Uterus (tissue), 4 donors: ENCODE results near the gene MAP3K7. TPM values are rescaled to one million over a fixed set of nuclear protein-coding genes. Genes with fewer than 3 reads are reported as not detected.

Experiments used
- DNase-seq, 2 donors: peaks; one replicate each; pipeline ENCODE4 v3.0.0-alpha.2; 2019 to 2020
- H3K27ac ChIP-seq, 2 donors: fragments of 200-600 bp; sonication (generic); 1 replicate in 1 of 2; 2 replicates in 1 of 2; pipeline ENCODE4 v1.5.1; 2016 to 2018
- H3K27me3 ChIP-seq, 2 donors: fragments of 200-600 bp; sonication (generic); one replicate each; pipeline ENCODE4 v1.5.1; 2018 to 2019; ENCODE audit warnings: control low read depth in 1 of 2
- H3K36me3 ChIP-seq, 2 donors: fragments of 200-600 bp; sonication (generic); one replicate each; pipeline ENCODE4 v1.5.1; 2019; ENCODE audit warnings: control low read depth in 1 of 2
- H3K4me1 ChIP-seq, 2 donors: fragments of 200-600 bp; sonication (generic); one replicate each; pipeline ENCODE4 v1.5.1; 2018 to 2019; ENCODE audit warnings: control low read depth in 1 of 2
- H3K4me3 ChIP-seq, 2 donors: fragments of 200-600 bp; sonication (generic); 1 replicate in 1 of 2; 2 replicates in 1 of 2; pipeline ENCODE4 v1.5.1; 2018 to 2019; ENCODE audit warnings: mild to moderate bottlenecking in 1 of 2
- H3K9me3 ChIP-seq, 2 donors: fragments of 200-600 bp; sonication (generic); one replicate each; pipeline ENCODE4 v1.5.1; 2019; ENCODE audit warnings: control low read depth in 1 of 2
- CTCF ChIP-seq, 4 experiments: fragments of 200-600 bp in 2 of 4; fragments of 450-650 bp in 2 of 4; sonication (generic) in 2 of 4; IDR thresholded peaks; one replicate each; pipeline ENCODE4 v1.5.1; 2016 to 2019; ENCODE audit warnings: antibody characterized with exemption in 4 of 4, mild to moderate bottlenecking in 2 of 4, moderate library complexity in 1 of 4
- POLR2A ChIP-seq, 2 donors: fragments of 450-650 bp; IDR thresholded peaks; one replicate each; pipeline ENCODE4 v1.6.1; 2016; ENCODE audit warnings: antibody characterized with exemption in 2 of 2, mild to moderate bottlenecking in 1 of 2, moderate library complexity in 1 of 2
- intact Hi-C: fragments of 100-400 bp; cut with DNase I; formaldehyde crosslinking; loops from one replicate; pipeline ENCODE4 v1.15.1; 2023; ENCODE audit warnings: low total_unique reads
- total RNA-seq, 4 donors: library from RNA; depleted of rRNA in 3 of 4; stranded (reverse); fragments of >200 nt in 3 of 4; gene quantifications; one replicate each; pipeline versions ENCODE4 v1.1.0 to v1.2.4, GENCODE V29; 2014 to 2023
- donor health status: DM: yes; HTN: yes; CAD: no.

Gene MAP3K7
- total RNA-seq, 4 donors from 2014 or later, result 19.7 to 56.8 (median 27.7) TPM

DNA sequence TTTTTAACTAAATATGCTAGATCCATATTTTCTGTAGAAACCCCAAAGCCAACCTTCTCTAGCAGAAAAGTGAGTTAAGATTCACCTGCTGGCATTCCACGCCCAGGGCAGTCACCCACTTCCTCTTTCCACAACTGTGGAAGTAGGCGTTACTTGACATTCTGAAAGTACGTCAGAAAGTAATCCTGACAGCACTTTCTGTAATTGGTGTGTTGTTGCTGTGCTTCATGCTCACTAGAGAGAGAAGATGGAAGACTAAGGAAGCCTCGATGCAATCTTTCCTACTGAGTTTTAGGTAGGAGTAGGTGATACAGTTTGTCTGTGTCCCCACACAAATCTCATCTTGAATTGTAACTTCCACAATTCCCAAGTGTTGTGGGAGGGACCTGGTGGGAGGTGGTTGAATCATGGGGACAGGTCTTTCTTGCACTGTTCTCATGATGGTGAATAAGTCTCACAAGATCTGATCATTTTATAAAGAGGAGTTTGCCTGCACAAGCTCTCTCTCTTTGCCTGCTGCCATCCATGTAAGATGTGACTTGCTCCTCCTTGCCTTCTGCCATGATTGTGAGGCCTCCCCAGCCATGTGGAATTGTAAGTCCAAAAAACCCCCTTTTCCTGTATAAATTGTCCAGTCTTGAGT is 101.1 kb downstream of the MAP3K7 start:
- intact Hi-C loops, result no loop called here
- no peak for TF ChIP-seq CTCF (IDR thresholded peaks at IDR 0.05)
- no peak for TF ChIP-seq POLR2A (IDR thresholded peaks at IDR 0.05)
- H3K27ac ChIP-seq, result no peak overlapping the region

DNA sequence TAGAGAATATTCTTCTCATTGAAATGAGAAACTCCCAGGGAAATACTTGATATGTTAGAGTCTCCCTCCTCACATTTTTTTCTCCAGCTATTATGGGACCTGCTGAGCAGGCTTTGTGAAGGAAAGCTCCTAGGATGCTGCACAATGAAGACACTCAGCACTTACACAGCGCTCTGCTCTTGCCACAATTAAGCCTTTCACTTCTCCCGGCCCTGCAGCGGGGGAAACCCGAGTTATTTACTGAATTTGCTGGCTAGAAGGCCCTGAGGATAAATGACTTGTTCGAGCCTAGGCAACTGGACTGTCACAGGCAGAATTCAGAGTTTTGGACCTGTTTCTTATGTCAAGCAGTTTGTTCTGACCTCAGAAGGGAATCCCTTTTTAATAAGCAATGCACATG is 102.0 kb downstream of the MAP3K7 start:
- Histone ChIP-seq H3K27me3 (no peaks in the 10 kb centered on the region), H3K4me1 (no peaks in the 10 kb centered on the region), H3K9me3 (no peaks in the 10 kb centered on the region), H3K27ac (no peak overlapping the region), H3K36me3 (no peaks in the 10 kb centered on the region), H3K4me3 (no peak overlapping the region)
- TF ChIP-seq POLR2A (IDR thresholded peaks at IDR 0.05) (no peak), CTCF (IDR thresholded peaks at IDR 0.05) (no peak)
- intact Hi-C loops, result no loop called here
- no peak for DNase-seq

More for the DNA sequence above, 101.1 kb downstream of the MAP3K7 start:
- Histone ChIP-seq H3K4me1 (no peaks in the 10 kb centered on the region), H3K36me3 (no peaks in the 10 kb centered on the region), H3K9me3 (no peaks in the 10 kb centered on the region), H3K4me3 (no peak overlapping the region), H3K27me3 (no peaks in the 10 kb centered on the region)
- no peak for DNase-seq

- intact Hi-C loops, result no loop called here
- no peaks in the 10 kb centered on the region for H3K36me3 ChIP-seq
These were observed 102.5 kb downstream of the MAP3K7 start for GRCh38 chr6:90484385-90484784.

DNA sequence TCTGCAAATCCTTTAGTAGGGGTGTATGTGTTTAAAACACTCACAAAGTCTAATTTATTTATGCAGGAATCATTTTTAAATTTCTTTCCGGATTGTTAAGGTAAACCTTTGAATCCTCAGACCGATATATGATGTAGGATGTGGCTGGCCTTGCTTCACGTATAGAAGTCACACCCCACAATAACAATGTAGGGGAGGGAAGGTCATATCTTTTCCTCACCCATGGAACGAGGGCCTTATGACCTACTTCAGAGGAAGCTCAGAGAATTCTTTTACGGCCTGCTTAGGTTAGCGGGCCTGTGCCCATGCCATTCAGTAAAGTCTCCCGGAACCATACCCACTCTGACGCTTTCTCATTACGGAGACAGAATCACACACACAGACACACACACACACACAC is 102.9 kb downstream of the MAP3K7 start:
- intact Hi-C loops, result no loop called here
- no peaks in the 10 kb centered on the region for H3K36me3 ChIP-seq
- TF ChIP-seq CTCF (IDR thresholded peaks at IDR 0.05), result no peak
- no peak for TF ChIP-seq POLR2A (IDR thresholded peaks at IDR 0.05)
- no peaks in the 10 kb centered on the region for H3K27me3 ChIP-seq
- no peak overlapping the region for H3K4me3 ChIP-seq
- no peaks in the 10 kb centered on the region for H3K4me1 ChIP-seq
- no peak overlapping the region for H3K27ac ChIP-seq
- H3K9me3 ChIP-seq, result no peaks in the 10 kb centered on the region
- DNase-seq, result no peak

More at GRCh38 chr6:90484385-90484784, 102.5 kb downstream of the MAP3K7 start:
- no peaks in the 10 kb centered on the region for H3K27me3 ChIP-seq
- DNase-seq, result no peak
- no peak overlapping the region for H3K4me3 ChIP-seq
- TF ChIP-seq CTCF (IDR thresholded peaks at IDR 0.05) (no peak), POLR2A (IDR thresholded peaks at IDR 0.05) (no peak)
- H3K27ac ChIP-seq, result no peak overlapping the region
- H3K9me3 ChIP-seq, result no peaks in the 10 kb centered on the region
- H3K4me1 ChIP-seq, result no peaks in the 10 kb centered on the region

DNA sequence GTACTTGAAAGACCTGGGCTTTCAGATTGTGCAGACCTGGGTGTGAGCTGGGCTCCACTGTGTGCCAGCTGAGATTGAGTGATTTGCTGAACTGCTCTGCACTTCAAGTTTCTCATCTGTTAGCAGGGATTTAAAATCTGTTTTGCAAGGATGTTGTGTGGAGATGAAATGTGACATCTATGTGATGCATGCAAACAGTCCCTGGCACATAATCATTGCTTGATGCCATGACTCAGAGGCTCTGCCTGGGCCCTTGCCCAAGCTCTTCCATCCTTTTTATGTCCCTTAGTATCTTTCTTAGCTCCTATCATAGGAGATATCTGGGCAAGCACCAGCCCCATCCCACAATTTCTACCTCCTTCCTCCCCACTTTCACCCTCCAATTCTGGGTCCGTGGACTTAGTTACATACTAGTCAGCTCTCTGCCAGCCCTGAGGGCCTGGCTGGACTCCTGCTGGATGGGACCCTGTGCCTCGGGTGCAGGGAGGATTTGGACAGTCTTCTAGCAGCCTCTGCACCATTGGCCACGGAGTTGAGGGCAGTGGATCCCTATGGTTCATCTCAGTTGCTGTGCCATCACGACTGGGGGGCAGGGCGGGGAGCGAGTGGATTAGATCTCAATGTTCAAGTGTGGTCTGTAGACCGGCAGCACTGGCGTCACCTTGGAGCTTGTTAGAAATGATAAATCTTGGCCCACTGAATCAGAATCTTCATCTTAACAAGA is 103.6 kb downstream of the MAP3K7 start:
- Histone ChIP-seq H3K4me3 (no peak overlapping the region), H3K27me3 (no peaks in the 10 kb centered on the region), H3K36me3 (no peaks in the 10 kb centered on the region), H3K27ac (no peak overlapping the region), H3K4me1 (no peaks in the 10 kb centered on the region), H3K9me3 (no peaks in the 10 kb centered on the region)
- TF ChIP-seq POLR2A (IDR thresholded peaks at IDR 0.05) (no peak), CTCF (IDR thresholded peaks at IDR 0.05) (no peak)
- intact Hi-C loops, result no loop called here
- no peak for DNase-seq
